ENCODE measurements around the gene LZIC. TPM values are rescaled to one million over a fixed set of nuclear protein-coding genes. Genes with fewer than 3 reads are reported as not detected.

The LZIC gene
- total and polyA plus RNA-seq, 2 of the 8 experiments (the other 6 are each of a cell fraction or from before 2014, with no cell fraction given), result 4.8 to 20.3 TPM

DNA sequence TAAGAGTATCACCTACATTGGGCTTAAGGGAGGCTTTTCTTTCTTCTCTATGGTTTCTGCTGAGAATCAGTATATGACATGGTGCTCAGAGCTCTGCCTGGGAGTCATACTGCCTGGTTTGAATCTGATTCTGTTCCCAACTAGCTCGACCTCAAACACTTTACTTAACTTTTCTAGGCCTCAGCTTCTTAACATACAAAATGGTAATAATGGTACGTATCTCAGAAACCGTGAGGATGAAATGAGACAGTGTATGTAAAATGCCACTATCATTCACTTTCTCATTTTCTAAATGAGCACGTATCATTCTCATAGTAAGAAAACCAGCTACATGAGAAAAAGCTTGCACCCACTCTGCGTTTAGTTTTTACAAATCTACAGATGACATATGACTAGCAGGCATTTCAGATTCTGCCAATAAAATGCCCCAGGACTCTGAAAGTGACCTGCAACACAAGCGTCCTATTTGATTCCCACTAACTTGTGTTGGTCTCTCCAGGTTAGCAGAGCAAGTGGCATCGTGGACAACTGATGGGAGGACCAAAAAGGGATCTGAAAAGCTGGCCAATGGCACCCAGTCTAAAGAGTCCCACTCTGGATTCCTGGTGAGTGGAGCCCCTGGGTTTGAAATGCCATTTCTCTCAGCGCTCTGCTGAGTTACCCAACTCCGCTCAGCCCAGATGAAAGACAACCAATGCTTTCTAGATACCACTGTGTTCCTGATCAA lies 39.2 kb downstream of the LZIC start (continued):
- TF ChIP-seq RBBP5 (IDR thresholded peaks at IDR 0.05; ENCODE audit: borderline replicate concordance, low read depth, low read length), result no peak
- no peak for TF ChIP-seq TCF12 (IDR thresholded peaks at IDR 0.05; ENCODE audit: low read depth, low read length)
